Smooth muscle cell (in vitro differentiated cells): ENCODE data around the gene PLA2G3. TPM values are rescaled to one million over a fixed set of nuclear protein-coding genes. Genes with fewer than 3 reads are reported as not detected.

Source experiments
- DNase-seq: peaks from one replicate; lab custom pipeline; 2025; ENCODE audit not compliant: unreplicated experiment; lab: John Stamatoyannopoulos, UW
- H2AFZ ChIP-seq: fragments of 200-600 bp; sonication (generic); 2 replicates; pipeline ENCODE4 v1.6.0; 2016; ENCODE audit warnings: antibody characterized with exemption, low read depth, mild to moderate bottlenecking
- H3F3A ChIP-seq: fragments of 200-600 bp; sonication (generic); 2 replicates; pipeline ENCODE4 v1.6.0; 2017; ENCODE audit warnings: antibody characterized with exemption, low read depth
- H3K27ac ChIP-seq: fragments of 200-600 bp; sonication (generic); 2 replicates; pipeline ENCODE4 v1.5.1; 2016; ENCODE audit warnings: low read depth, mild to moderate bottlenecking
- H3K27me3 ChIP-seq: fragments of 200-600 bp; sonication (generic); 2 replicates; pipeline ENCODE4 v1.6.1; 2016; ENCODE audit warnings: low read depth, mild to moderate bottlenecking
- H3K36me3 ChIP-seq: fragments of 200-600 bp; sonication (generic); 2 replicates; pipeline ENCODE4 v1.5.1; 2016; ENCODE audit warnings: low read depth
- H3K4me1 ChIP-seq: fragments of 200-600 bp; sonication (generic); 2 replicates; pipeline ENCODE4 v1.5.1; 2016; ENCODE audit warnings: low read depth
- H3K4me2 ChIP-seq: fragments of 200-600 bp; sonication (generic); 2 replicates; pipeline ENCODE4 v1.6.0; 2016; ENCODE audit warnings: mild to moderate bottlenecking
- H3K4me3 ChIP-seq: fragments of 200-600 bp; sonication (generic); 2 replicates; pipeline ENCODE4 v1.5.1; 2016; ENCODE audit warnings: mild to moderate bottlenecking
- H3K79me2 ChIP-seq: fragments of 200-600 bp; sonication (generic); 2 replicates; pipeline ENCODE4 v1.6.0; 2016; ENCODE audit warnings: low read depth, mild to moderate bottlenecking
- H3K9ac ChIP-seq: fragments of 200-600 bp; sonication (generic); 2 replicates; pipeline ENCODE4 v1.6.0; 2016; ENCODE audit warnings: low read depth
- H3K9me3 ChIP-seq: fragments of 200-600 bp; sonication (generic); replicated peaks from 2 replicates; pipeline ENCODE4 v1.5.1; 2016; ENCODE audit warnings: low read depth
- H4K20me1 ChIP-seq: fragments of 200-600 bp; sonication (generic); 2 replicates; pipeline ENCODE4 v1.6.0; 2016; ENCODE audit warnings: low read depth
- CTCF ChIP-seq: fragments of 200-600 bp; sonication (generic); IDR thresholded peaks from 2 replicates; pipeline ENCODE4 v1.5.1; 2017; ENCODE audit warnings: borderline replicate concordance, mild to moderate bottlenecking, antibody characterized with exemption; ENCODE audit not compliant: insufficient read depth, poor library complexity, severe bottlenecking
- WGBS: methylation state at CpG from one replicate; pipeline ENCODE4 v1.1.7; 2016; ENCODE audit warnings: low lambda C conversion rate; 5-methylcytosine and 5-hydroxymethylcytosine counted together
- microRNA counts: library from miRNA; unstranded; fragments of <30 nt; microRNA quantifications from one replicate; lab custom pipeline; 2016
- microRNA-seq: library from miRNA; unstranded; fragments of <30 nt; microRNA quantifications from one replicate; pipeline ENCODE4, GENCODE V29; 2016; ENCODE audit warnings: borderline number of aligned reads
- polyA plus RNA-seq: library from polyadenylated mRNA; unstranded; fragments of >200 nt; fragmentation: Nextera tagmentation; extraction: Ambion mirVana; gene quantifications from 2 replicates; pipeline ENCODE4 v1.2.1, GENCODE V29; 2016
- small RNA-seq: library from RNA; depleted of rRNA; stranded (forward); fragments of <200 nt; gene quantifications from one replicate; pipeline ENCODE3, GENCODE V24; 2014
- total RNA-seq: library from RNA; depleted of rRNA; stranded (reverse); fragments of >200 nt; gene quantifications from 2 replicates; pipeline ENCODE4 v1.2.3, GENCODE V29; 2014

The PLA2G3 gene
- total and polyA plus RNA-seq, 2 experiments from 2014 or later, result 0.04 TPM; not detected in 1

- peak; percentile 46 for DNase-seq
- Histone ChIP-seq H3K27ac (peak overlapping the region; percentile 62), H4K20me1 (peaks cover 63% of the 10 kb centered on the region), H3K4me3 (peak overlapping the region; percentile 73), H3K79me2 (peaks cover 37% of the 10 kb centered on the region), H2AFZ (peak overlapping the region; percentile 20), H3F3A (peaks cover 17% of the 10 kb centered on the region), H3K9ac (peak overlapping the region; percentile 68), H3K9me3 (no peaks in the 10 kb centered on the region), H3K4me2 (peak overlapping the region; percentile 91), H3K4me1 (peaks cover 28% of the 10 kb centered on the region), H3K36me3 (no peaks in the 10 kb centered on the region), H3K27me3 (no peaks in the 10 kb centered on the region)
- TF ChIP-seq CTCF, result peak; percentile 83
- 4% methylated on average over 61 of the region's 69 CpGs for WGBS
Observed at GRCh38 chr22:31084811-31085492, 55.4 kb downstream of the PLA2G3 start.

MicroRNA genes within 50 kb of the gene (microRNA counts, 767-probe panel; counts per million panel counts)
- microRNA hsa-miR-3928 (lab: Ali Mortazavi, UCI), result 183 counts per million

Small RNA genes lying within 50 kb of the gene (microRNA-seq; reads per million reads assigned to microRNA genes)
- gene MIR3928, result 24.0 reads per million, percentile 32 among the genes with 10 or more reads in this experiment

Small RNA genes lying within 50 kb of the gene (small RNA-seq; reads per million reads assigned to genes)
- gene MIR3928, result 0.34 reads per million, percentile 9 among the genes with 10 or more reads in this experiment

Other genes with a start within 250 kb of the PLA2G3 start
- 21.2 and 42.9 TPM in 2 replicates for gene MORC2, start 171.7 kb downstream of the PLA2G3 start, total RNA-seq
- 21.0 and 22.0 TPM in 2 replicates for gene MORC2, start 171.7 kb downstream of the PLA2G3 start, polyA plus RNA-seq
- gene TUG1, start 171.2 kb downstream of the PLA2G3 start, total RNA-seq, result 113 and 119 TPM in 2 replicates
- 30.6 and 43.0 TPM in 2 replicates for gene TUG1, start 171.2 kb downstream of the PLA2G3 start, polyA plus RNA-seq
- gene SMTN, start 59.2 kb downstream of the PLA2G3 start, total RNA-seq, result 46.2 and 58.6 TPM in 2 replicates
- gene SMTN, start 59.2 kb downstream of the PLA2G3 start, polyA plus RNA-seq, result 108 and 122 TPM in 2 replicates
- 450 and 487 TPM in 2 replicates for gene SELENOM, start 32.9 kb downstream of the PLA2G3 start, total RNA-seq
- 547 and 600 TPM in 2 replicates for gene SELENOM, start 32.9 kb downstream of the PLA2G3 start, polyA plus RNA-seq
- 1.2 TPM in 2 replicates for gene INPP5J, start 17.5 kb downstream of the PLA2G3 start, total RNA-seq
- 0.66 and 2.1 TPM in 2 replicates for gene INPP5J, start 17.5 kb downstream of the PLA2G3 start, polyA plus RNA-seq
- 39.8 and 40.2 TPM in 2 replicates for gene RNF185, start 19.7 kb upstream of the PLA2G3 start, total RNA-seq
- 41.8 and 45.0 TPM in 2 replicates for gene RNF185, start 19.7 kb upstream of the PLA2G3 start, polyA plus RNA-seq
- 126 and 147 TPM in 2 replicates for gene LIMK2, start 71.8 kb upstream of the PLA2G3 start, total RNA-seq
- gene LIMK2, start 71.8 kb upstream of the PLA2G3 start, polyA plus RNA-seq, result 85.7 and 141 TPM in 2 replicates
- gene PIK3IP1, start 152.0 kb upstream of the PLA2G3 start, total RNA-seq, result 12.6 and 16.9 TPM in 2 replicates
- gene PIK3IP1, start 152.0 kb upstream of the PLA2G3 start, polyA plus RNA-seq, result 20.2 and 26.3 TPM in 2 replicates
- gene PATZ1, start 205.8 kb upstream of the PLA2G3 start, total RNA-seq, result 12.9 and 14.3 TPM in 2 replicates
- gene PATZ1, start 205.8 kb upstream of the PLA2G3 start, polyA plus RNA-seq, result 11.9 and 22.1 TPM in 2 replicates